ENCODE results near the gene SLC9A3.

The SLC9A3 gene

GRCh38 chr5:472656-473550 lies 51.3 kb downstream of the SLC9A3 start:
- peak; percentile 78 for DNase-seq

GRCh38 chr5:472076-472655 lies 52.1 kb downstream of the SLC9A3 start:
- DNase-seq, result no peak

- no peak for DNase-seq
Observed at GRCh38 chr5:471750-472058, 52.5 kb downstream of the SLC9A3 start.

- DNase-seq, result no peak
Observed at GRCh38 chr5:470961-471749, 53.1 kb downstream of the SLC9A3 start.

GRCh38 chr5:469752-470483 lies 54.3 kb downstream of the SLC9A3 start:
- DNase-seq, result no peak

- DNase-seq, result no peak
Observed at GRCh38 chr5:468401-468800, 55.8 kb downstream of the SLC9A3 start.

GRCh38 chr5:466661-467310 lies 57.5 kb downstream of the SLC9A3 start:
- no peak for DNase-seq

GRCh38 chr5:465591-466403 lies 58.5 kb downstream of the SLC9A3 start:
- no peak for DNase-seq

- DNase-seq, result no peak
Observed at GRCh38 chr5:464843-465590, 59.2 kb downstream of the SLC9A3 start.

- no peak for DNase-seq
Observed at GRCh38 chr5:464446-464842, 59.8 kb downstream of the SLC9A3 start.

GRCh38 chr5:463952-464351 lies 60.3 kb downstream of the SLC9A3 start:
- peak; percentile 72 for DNase-seq

GRCh38 chr5:463301-463700 lies 60.9 kb downstream of the SLC9A3 start:
- no peak for DNase-seq

GRCh38 chr5:462051-462481 lies 62.2 kb downstream of the SLC9A3 start:
- DNase-seq, result no peak

GRCh38 chr5:460273-460625 lies 64.0 kb downstream of the SLC9A3 start:
- DNase-seq, result no peak

- DNase-seq, result no peak
Observed at GRCh38 chr5:459562-460272, 64.5 kb downstream of the SLC9A3 start.

GRCh38 chr5:458547-459353 lies 65.5 kb downstream of the SLC9A3 start:
- DNase-seq, result peak; percentile 67

GRCh38 chr5:457195-457961 lies 66.9 kb downstream of the SLC9A3 start:
- DNase-seq, result no peak

- DNase-seq, result no peak
Observed at GRCh38 chr5:456351-457194, 67.7 kb downstream of the SLC9A3 start.

All from CD4-positive, alpha-beta T cell treated with Interleukin-4 for 4 hours (primary cell).